A673 (cell line): Measurements from ENCODE around the gene KPNA6. TPM values are rescaled to one million over a fixed set of nuclear protein-coding genes. Genes with fewer than 3 reads are reported as not detected.

Experiments
- BruUV-seq: library from RNA; stranded (reverse); fragments of 400-500 nt; replicated peaks from 2 replicates; lab custom pipeline; 2021; lab: Mats Ljungman, UMichigan
- CTCF ChIA-PET: fragments of 300-600 bp; sonication (Branson Sonifier 250); formaldehyde crosslinking; loops from one replicate; lab custom pipeline; 2022; ENCODE audit warnings: antibody characterized with exemption; lab: Charles Lee
- POLR2A ChIA-PET: fragments of 300-600 bp; sonication (Branson Sonifier 250); formaldehyde crosslinking; loops from one replicate; lab custom pipeline; 2022; ENCODE audit warnings: antibody characterized with exemption; ENCODE audit not compliant: low non-redundant PET; lab: Charles Lee
- DNase-seq: peaks from one replicate; pipeline ENCODE4 v3.0.0-alpha.2; 2015; ENCODE audit warnings: low spot score
- H3K27ac ChIP-seq: fragments of 200-600 bp; sonication (generic); 2 replicates; pipeline ENCODE4 v1.5.1; 2016; ENCODE audit warnings: mixed run types, low read depth, mild to moderate bottlenecking, mixed read lengths, antibody characterized with exemption, low read length; ENCODE audit not compliant: poor library complexity, severe bottlenecking
- H3K27me3 ChIP-seq: fragments of 200-600 bp; sonication (generic); replicated peaks from 2 replicates; pipeline ENCODE4 v1.6.1; 2017; ENCODE audit warnings: mixed run types, low read depth, mild to moderate bottlenecking, mixed read lengths, antibody characterized with exemption, low read length; ENCODE audit not compliant: insufficient read depth, poor library complexity
- H3K36me3 ChIP-seq: fragments of 200-600 bp; sonication (generic); 2 replicates; pipeline ENCODE4 v1.6.1; 2016; ENCODE audit warnings: mixed run types, mild to moderate bottlenecking, mixed read lengths, antibody characterized with exemption, low read length; ENCODE audit not compliant: insufficient read depth, poor library complexity, severe bottlenecking
- H3K4me1 ChIP-seq: fragments of 200-600 bp; sonication (generic); 2 replicates; pipeline ENCODE4 v1.6.1; 2017; ENCODE audit warnings: mixed run types, mild to moderate bottlenecking, mixed read lengths, antibody characterized with exemption, low read length; ENCODE audit not compliant: insufficient read depth, poor library complexity, severe bottlenecking
- H3K4me3 ChIP-seq: fragments of 200-600 bp; sonication (generic); 2 replicates; pipeline ENCODE4 v1.5.1; 2016; ENCODE audit warnings: low read depth, mixed run types, mild to moderate bottlenecking, mixed read lengths, low read length; ENCODE audit not compliant: poor library complexity, severe bottlenecking
- H3K9me3 ChIP-seq: fragments of 200-600 bp; sonication (generic); 2 replicates; pipeline ENCODE4 v1.6.1; 2016; ENCODE audit warnings: mixed run types, low read depth, mild to moderate bottlenecking, mixed read lengths, antibody characterized with exemption, low read length; ENCODE audit not compliant: poor library complexity, severe bottlenecking
- EZH2 ChIP-seq: fragments of 200-600 bp; sonication (generic); IDR thresholded peaks from 2 replicates; pipeline ENCODE4 v1.6.1; 2017; ENCODE audit warnings: borderline replicate concordance, low read depth, mild to moderate bottlenecking, mixed read lengths, antibody characterized with exemption, low read length; ENCODE audit not compliant: poor library complexity, severe bottlenecking
- intact Hi-C: fragments of 100-400 bp; cut with micrococcal nuclease; formaldehyde crosslinking; loops from one replicate; pipeline ENCODE4 v1.10.0; 2022; ENCODE audit not compliant: unreplicated experiment
- total RNA-seq: library from RNA; stranded (reverse); gene quantifications from 2 replicates; pipeline ENCODE4 v1.2.3, GENCODE V29; 2021
- TF ChIP-seq, protein P1 (sequence below): fragments of 300-800, 200-600 bp; sonication (generic); conservative IDR thresholded peaks from 2 replicates; pipeline ENCODE4 v1.5.1; 2017; ENCODE audit warnings: low read depth, mild to moderate bottlenecking, antibody characterized with exemption, low read length, moderate library complexity, mixed read lengths

The KPNA6 gene
- total RNA-seq, 1 experiment from 2014 or later = 96.8 TPM

DNA sequence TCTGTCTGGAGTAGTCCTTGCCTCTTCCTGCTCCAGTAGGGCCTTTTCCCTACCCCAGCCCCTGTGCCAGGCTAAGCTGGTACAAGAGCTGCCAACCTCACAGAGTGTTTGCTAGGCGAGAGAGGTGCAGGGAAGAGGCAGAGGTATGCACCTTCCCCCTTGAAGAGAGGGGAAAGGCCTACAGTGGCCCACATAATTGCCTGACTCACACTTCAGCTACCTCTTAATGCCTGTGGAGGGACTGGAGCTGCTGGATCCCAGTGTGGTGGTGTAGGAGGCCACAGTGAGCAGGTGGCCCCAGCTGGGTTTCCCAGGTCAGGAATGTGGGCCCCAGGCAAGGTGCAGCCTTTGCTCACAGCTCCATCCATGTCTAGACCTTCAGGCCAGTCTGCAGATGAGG lies 89.2 kb downstream of the KPNA6 start:
- no peaks in the 10 kb centered on the region for H3K27me3 ChIP-seq
- BruUV-seq = no TSS peak
- H3K4me1 ChIP-seq = peaks cover 14% of the 10 kb centered on the region
- no peaks in the 10 kb centered on the region for H3K9me3 ChIP-seq
- H3K27ac ChIP-seq = no peak overlapping the region
- ChIA-PET POLR2A (no interaction called here), CTCF (no interaction called here)
- H3K4me3 ChIP-seq = no peak overlapping the region
- intact Hi-C loops = no loop called here
- TF ChIP-seq, protein P1, sequence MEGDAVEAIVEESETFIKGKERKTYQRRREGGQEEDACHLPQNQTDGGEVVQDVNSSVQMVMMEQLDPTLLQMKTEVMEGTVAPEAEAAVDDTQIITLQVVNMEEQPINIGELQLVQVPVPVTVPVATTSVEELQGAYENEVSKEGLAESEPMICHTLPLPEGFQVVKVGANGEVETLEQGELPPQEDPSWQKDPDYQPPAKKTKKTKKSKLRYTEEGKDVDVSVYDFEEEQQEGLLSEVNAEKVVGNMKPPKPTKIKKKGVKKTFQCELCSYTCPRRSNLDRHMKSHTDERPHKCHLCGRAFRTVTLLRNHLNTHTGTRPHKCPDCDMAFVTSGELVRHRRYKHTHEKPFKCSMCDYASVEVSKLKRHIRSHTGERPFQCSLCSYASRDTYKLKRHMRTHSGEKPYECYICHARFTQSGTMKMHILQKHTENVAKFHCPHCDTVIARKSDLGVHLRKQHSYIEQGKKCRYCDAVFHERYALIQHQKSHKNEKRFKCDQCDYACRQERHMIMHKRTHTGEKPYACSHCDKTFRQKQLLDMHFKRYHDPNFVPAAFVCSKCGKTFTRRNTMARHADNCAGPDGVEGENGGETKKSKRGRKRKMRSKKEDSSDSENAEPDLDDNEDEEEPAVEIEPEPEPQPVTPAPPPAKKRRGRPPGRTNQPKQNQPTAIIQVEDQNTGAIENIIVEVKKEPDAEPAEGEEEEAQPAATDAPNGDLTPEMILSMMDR = no peak
- TF ChIP-seq EZH2 = no peak
- DNase-seq = no peak
- peaks cover 51% of the 10 kb centered on the region for H3K36me3 ChIP-seq

DNA sequence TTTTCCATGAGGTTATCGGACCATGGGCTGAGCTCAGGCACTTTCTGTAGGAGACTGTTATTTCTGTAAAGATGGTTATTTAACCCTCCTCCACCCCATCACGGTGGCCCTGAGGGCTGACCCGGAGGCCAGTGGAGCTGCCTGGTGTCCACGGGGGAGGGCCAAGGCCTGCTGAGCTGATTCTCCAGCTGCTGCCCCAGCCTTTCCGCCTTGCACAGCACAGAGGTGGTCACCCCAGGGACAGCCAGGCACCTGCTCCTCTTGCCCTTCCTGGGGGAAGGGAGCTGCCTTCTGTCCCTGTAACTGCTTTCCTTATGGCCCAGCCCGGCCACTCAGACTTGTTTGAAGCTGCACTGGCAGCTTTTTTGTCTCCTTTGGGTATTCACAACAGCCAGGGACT lies 90.0 kb downstream of the KPNA6 start:
- CTCF ChIA-PET = no interaction called here
- no peak overlapping the region for H3K4me3 ChIP-seq
- H3K27me3 ChIP-seq = no peaks in the 10 kb centered on the region
- peaks cover 44% of the 10 kb centered on the region for H3K36me3 ChIP-seq
- POLR2A ChIA-PET = no interaction called here
- no peak overlapping the region for H3K27ac ChIP-seq
- no peak for TF ChIP-seq EZH2
- TF ChIP-seq, protein P1 = no peak
- H3K9me3 ChIP-seq = no peaks in the 10 kb centered on the region
- no TSS peak for BruUV-seq
- H3K4me1 ChIP-seq = peaks cover 14% of the 10 kb centered on the region
- DNase-seq = no peak
- intact Hi-C loops = no loop called here

DNA sequence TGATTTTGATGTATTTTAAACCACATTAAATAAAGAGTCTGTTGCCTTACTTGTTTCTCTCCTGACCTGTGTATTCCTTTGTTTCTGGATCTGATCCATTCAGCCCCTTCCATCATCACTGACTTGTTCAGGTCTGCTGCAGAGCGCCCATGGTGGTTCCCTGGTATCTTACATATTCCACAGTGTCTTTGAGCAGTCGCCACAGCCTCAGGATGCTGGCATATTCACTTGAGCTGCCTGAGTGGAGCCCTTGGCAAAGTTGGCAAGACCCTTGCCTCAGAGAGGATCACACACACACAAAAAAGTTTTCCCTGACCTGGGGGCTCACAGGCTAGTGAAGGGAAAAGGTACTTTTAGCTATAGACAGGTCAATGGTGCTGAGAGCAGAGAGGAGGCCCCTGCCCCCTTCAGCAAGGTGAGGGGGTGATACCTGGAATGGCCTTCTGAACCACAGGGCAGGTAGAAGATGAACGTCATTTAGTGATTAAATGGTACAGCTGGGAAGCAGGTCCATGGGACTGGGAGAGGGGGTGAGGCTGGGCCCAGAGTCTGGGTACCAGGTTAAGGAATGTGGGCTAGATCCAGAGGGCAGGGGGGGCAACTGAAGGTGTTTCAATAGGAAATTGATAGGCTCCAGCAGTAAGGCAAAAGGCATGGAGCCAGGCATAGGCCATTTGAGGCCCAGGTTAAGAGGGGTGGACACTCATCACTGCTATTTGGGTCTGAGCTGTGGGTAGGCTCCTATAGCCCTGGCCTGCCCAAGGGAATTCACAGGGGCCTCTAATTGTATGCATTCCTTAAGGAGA lies 90.6 kb downstream of the KPNA6 start:
- DNase-seq = no peak
- Histone ChIP-seq H3K27ac (no peak overlapping the region), H3K36me3 (peaks cover 38% of the 10 kb centered on the region), H3K27me3 (no peaks in the 10 kb centered on the region), H3K4me1 (peaks cover 14% of the 10 kb centered on the region), H3K9me3 (no peaks in the 10 kb centered on the region), H3K4me3 (no peak overlapping the region)
- intact Hi-C loops = no loop called here
- TF ChIP-seq, protein P1 = no peak
- no peak for TF ChIP-seq EZH2
- BruUV-seq = no TSS peak
- ChIA-PET POLR2A (no interaction called here), CTCF (no interaction called here)
